ENCODE data around the gene SMAD5. TPM values are rescaled to one million over a fixed set of nuclear protein-coding genes. Genes with fewer than 3 reads are reported as not detected.
A peak's percentile ranks its signal among the peaks of the same experiment; 100 is the strongest.

SMAD5 gene
- total and polyA plus RNA-seq, 3 donors from 2014 or later = 25.4 to 36.0 (median 29.1) TPM

GRCh38 chr5:136211282-136212040, 78.8 kb downstream of the SMAD5 start:
- intact Hi-C loops (cut with DNase I; ENCODE audit: low total_unique reads) = no loop called here
- 82 to 87% methylated on average over 10 of the region's 10 CpGs for WGBS, 2 donors

GRCh38 chr5:136212252-136212721, 79.6 kb downstream of the SMAD5 start:
- TF ChIP-seq CTCF (IDR thresholded peaks at IDR 0.05) (peak; percentile 71 to 87 (median 75)), POLR2A (IDR thresholded peaks at IDR 0.05) (no peak)
- no peaks in the 10 kb centered on the region for H3K4me1 ChIP-seq
- peak; percentile 75 for DNase-seq
- H3K36me3 ChIP-seq (ENCODE audit: low read depth, missing control alignments) = no peaks in the 10 kb centered on the region
- intact Hi-C loops (cut with DNase I; ENCODE audit: low total_unique reads) = no loop called here
- no peaks in the 10 kb centered on the region for H3K27me3 ChIP-seq
- H3K27ac ChIP-seq = no peak overlapping the region
- H3K4me3 ChIP-seq = no peak overlapping the region
- H3K9me3 ChIP-seq = no peaks in the 10 kb centered on the region
- 58 to 61% methylated on average over 10 of the region's 10 CpGs for WGBS, 2 donors

More at GRCh38 chr5:136211282-136212040, 78.8 kb downstream of the SMAD5 start:
- Histone ChIP-seq H3K36me3 (ENCODE audit: low read depth, missing control alignments) (no peaks in the 10 kb centered on the region), H3K27ac (no peak overlapping the region), H3K4me3 (no peak overlapping the region), H3K27me3 (no peaks in the 10 kb centered on the region), H3K9me3 (no peaks in the 10 kb centered on the region), H3K4me1 (no peaks in the 10 kb centered on the region)
- no peak for DNase-seq
- TF ChIP-seq CTCF (IDR thresholded peaks at IDR 0.05) = no peak
- no peak for TF ChIP-seq POLR2A (IDR thresholded peaks at IDR 0.05)

GRCh38 chr5:136213919-136214493, 81.4 kb downstream of the SMAD5 start:
- Histone ChIP-seq H3K27me3 (no peaks in the 10 kb centered on the region), H3K4me1 (no peaks in the 10 kb centered on the region), H3K36me3 (ENCODE audit: low read depth, missing control alignments) (no peaks in the 10 kb centered on the region), H3K4me3 (no peak overlapping the region), H3K9me3 (no peaks in the 10 kb centered on the region), H3K27ac (no peak overlapping the region)
- WGBS, 2 donors = 61% methylated on average over 9 of the region's 9 CpGs
- no peak for DNase-seq
- TF ChIP-seq POLR2A (IDR thresholded peaks at IDR 0.05) (no peak), CTCF (IDR thresholded peaks at IDR 0.05) (no peak)
- intact Hi-C loops (cut with DNase I; ENCODE audit: low total_unique reads) = no loop called here

- TF ChIP-seq POLR2A (IDR thresholded peaks at IDR 0.05) (no peak), CTCF (IDR thresholded peaks at IDR 0.05) (no peak)
- H3K4me3 ChIP-seq = no peak overlapping the region
- H3K4me1 ChIP-seq = no peaks in the 10 kb centered on the region
- no peaks in the 10 kb centered on the region for H3K9me3 ChIP-seq
- no peaks in the 10 kb centered on the region for H3K36me3 ChIP-seq (ENCODE audit: low read depth, missing control alignments)
- no peak for DNase-seq
- H3K27me3 ChIP-seq = no peaks in the 10 kb centered on the region
- intact Hi-C loops (cut with DNase I; ENCODE audit: low total_unique reads) = no loop called here
- 86 to 94% methylated on average over 4 of the region's 4 CpGs for WGBS, 2 donors
- no peak overlapping the region for H3K27ac ChIP-seq
Observed at GRCh38 chr5:136215812-136216211, 83.2 kb downstream of the SMAD5 start.
